Measurements from ENCODE around the gene ANKRD62.

DNA sequence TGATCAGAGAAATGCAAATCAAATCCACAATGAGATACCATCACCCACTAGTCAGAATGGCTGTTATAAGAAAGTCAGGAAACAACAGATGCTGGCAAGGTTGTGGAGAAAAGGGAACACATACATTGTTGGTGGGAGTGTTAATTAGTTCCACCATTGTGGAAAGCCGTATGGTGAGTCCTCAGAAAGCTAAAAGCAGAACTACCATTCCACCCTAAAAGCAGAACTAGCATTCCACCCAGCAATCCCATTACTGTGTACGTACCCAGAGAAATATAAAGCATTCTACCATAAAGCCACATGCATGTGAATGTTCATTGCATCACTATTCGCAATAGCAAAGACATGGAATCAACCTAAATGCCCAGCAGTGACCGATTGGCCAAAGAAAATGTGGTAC, 60.7 kb downstream of the ANKRD62 start:
- TF ChIP-seq, protein P1, sequence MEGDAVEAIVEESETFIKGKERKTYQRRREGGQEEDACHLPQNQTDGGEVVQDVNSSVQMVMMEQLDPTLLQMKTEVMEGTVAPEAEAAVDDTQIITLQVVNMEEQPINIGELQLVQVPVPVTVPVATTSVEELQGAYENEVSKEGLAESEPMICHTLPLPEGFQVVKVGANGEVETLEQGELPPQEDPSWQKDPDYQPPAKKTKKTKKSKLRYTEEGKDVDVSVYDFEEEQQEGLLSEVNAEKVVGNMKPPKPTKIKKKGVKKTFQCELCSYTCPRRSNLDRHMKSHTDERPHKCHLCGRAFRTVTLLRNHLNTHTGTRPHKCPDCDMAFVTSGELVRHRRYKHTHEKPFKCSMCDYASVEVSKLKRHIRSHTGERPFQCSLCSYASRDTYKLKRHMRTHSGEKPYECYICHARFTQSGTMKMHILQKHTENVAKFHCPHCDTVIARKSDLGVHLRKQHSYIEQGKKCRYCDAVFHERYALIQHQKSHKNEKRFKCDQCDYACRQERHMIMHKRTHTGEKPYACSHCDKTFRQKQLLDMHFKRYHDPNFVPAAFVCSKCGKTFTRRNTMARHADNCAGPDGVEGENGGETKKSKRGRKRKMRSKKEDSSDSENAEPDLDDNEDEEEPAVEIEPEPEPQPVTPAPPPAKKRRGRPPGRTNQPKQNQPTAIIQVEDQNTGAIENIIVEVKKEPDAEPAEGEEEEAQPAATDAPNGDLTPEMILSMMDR (IDR thresholded peaks at IDR 0.05; ENCODE audit: low read depth, low read length) = no peak
- TF ChIP-seq EZH2phosphoT487 (IDR thresholded peaks at IDR 0.05; ENCODE audit: low read depth) = no peak

Data from OCI-LY3 (cell line).